SKM-1 (cell line): ENCODE data around the gene DCLK2.

Experiments
- DNase-seq: peaks from one replicate; lab custom pipeline; 2025; ENCODE audit not compliant: unreplicated experiment; lab: John Stamatoyannopoulos, UW

Gene DCLK2

DNA sequence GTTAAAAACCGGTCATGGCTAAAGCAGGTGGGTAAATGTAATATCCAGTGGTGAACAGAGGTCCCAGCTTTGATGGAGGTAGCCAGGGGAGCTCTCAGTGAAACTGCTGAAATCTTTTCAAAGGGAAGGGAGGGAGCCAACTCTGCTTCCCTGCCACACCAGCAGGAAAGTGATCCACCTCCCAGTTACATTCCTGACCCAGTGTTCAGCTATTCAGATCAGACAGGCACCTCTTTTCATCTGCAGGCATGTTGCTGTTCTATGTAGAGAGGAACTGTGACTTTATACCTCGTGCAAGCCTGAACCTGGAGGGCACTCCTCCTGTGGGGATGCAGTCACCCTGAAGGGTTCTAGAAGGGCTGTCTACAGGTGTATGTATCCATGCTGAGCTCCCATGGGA lies 37.6 kb downstream of the DCLK2 start:
- no peak for DNase-seq

DNA sequence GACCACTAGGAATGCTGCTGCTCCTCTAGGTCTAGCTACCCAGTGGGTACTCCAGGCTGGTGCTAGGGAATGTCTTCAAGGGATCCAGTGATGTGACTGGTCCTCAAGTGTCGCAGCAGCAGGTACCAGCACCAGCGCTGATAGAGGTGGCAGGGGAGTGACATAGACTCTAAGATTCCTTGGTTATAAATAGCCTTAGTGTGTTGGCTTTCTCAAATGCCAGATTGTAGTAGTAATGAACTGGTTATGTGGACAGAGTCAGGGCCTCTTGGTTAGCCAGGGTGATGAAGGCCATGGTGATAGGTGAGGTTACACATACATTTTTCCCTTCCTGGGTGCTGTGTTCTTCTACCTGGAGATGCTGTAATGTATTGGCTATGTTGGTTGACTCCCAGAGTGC lies 38.3 kb downstream of the DCLK2 start:
- DNase-seq = no peak

DNA sequence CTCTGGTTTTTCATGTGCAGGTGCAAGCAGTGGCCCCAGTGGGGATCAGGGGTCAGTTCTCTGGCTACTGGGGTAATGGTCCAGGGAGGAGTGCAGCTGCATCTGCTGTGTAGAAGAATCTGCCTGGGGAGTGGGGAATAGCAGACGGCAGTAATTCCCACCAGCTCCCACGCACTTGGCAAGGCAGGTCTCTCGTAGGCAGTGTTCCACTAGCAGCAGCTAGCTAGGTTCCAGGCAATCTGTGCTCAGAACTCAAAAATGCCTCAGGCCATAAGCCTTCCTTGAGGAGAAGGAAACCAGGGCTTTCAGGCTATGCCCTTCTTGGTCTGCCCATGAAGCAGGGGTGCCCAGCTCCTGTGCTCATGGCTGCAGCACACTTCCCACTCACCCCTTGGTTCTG lies 38.8 kb downstream of the DCLK2 start:
- no peak for DNase-seq

DNA sequence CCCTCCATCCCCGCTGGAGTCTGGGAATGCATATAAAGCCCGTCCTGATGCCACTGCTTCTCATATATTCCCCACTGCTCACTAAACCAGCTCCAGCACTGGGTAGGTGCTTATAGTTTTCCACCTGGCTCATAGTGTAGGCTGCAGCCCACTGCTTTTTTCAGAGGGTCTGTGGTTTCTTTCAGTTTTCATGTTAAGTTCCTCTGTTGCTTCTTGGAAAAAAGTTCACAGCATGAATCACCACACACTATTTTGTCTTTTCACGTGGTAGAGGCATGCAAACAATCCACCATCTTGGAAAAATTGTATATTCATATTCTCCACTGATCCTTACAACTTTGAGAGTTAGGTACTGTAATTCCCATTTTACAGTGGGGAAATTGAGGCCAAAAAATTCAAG lies 39.4 kb downstream of the DCLK2 start:
- no peak for DNase-seq

DNA sequence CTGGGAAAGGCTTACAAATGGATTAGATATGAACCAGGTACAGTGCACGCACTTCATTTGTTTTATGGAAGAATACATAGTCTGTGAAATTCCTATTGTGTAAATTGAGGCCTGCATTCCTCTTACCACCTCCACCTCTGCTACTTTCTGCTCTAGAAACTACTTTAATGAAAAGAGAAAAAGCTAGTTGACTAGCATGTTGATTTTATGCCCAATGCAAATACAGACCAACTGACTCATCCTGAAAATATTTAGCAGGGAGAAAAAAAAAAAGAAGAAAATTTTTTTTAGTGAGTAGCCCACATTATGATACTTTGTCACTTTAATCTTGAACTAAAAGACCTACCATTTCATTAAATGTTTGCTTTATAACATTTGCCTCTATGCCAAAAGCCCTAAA lies 41.2 kb downstream of the DCLK2 start:
- no peak for DNase-seq

DNA sequence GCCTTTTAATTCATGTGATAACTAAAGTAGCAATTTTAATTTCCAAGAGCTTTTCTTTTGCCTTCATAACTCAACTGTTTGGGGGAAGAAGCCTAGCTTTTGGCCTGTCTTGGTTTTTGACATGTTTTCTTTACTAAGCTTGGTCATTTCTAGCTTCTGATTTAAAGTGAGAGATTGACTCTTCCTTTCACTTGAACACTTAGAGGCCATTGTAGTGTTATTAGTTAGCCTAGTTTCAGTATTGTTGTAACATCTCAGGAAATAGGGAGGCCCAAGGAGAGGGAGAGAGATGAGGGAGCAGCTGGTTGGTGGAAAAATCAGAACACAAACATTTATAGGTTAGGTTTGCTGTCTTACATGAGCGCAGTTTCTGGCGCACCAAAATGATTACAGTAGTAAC lies 44.8 kb downstream of the DCLK2 start:
- no peak for DNase-seq

DNA sequence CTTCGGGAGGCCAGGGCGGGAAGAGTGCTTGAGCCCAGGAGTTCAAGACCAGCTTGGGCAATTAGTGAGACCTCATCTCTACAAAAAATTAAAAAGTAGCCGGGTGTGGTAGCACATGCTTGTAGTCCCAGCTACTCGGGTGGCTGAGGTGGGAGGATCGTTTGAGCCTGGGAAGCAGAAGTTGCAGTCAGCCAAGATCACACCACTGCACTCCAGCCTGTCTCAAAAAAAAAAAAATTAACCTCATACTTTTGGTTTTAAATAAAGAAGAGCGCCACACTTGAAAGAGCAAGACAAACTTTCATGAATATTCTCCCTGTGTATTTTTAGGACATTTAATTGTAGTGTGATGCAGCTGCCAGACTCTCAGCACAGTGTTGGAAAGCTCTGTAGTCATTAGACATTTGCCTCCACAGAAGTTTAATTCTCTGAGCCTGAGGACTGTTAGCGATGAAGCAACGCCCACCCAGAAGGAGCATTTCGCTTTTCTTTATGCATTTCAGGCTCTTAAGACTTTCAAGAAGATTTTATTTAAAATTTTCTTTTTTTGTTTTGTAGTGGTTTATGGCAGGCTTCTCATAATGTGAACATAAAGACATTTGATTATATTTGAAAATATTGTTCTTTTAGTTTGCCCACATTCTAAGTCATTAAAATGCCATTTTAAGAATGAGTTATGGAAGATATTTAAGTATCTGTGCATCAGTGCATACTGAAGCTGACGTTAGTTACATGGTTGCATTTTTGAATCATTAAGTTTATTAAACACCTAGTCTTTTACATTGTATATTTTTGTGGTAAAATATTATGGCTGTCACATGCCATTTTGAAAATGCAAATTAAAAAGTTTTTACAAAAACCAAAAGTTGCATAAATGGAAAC lies 45.8 kb downstream of the DCLK2 start:
- DNase-seq = no peak

DNA sequence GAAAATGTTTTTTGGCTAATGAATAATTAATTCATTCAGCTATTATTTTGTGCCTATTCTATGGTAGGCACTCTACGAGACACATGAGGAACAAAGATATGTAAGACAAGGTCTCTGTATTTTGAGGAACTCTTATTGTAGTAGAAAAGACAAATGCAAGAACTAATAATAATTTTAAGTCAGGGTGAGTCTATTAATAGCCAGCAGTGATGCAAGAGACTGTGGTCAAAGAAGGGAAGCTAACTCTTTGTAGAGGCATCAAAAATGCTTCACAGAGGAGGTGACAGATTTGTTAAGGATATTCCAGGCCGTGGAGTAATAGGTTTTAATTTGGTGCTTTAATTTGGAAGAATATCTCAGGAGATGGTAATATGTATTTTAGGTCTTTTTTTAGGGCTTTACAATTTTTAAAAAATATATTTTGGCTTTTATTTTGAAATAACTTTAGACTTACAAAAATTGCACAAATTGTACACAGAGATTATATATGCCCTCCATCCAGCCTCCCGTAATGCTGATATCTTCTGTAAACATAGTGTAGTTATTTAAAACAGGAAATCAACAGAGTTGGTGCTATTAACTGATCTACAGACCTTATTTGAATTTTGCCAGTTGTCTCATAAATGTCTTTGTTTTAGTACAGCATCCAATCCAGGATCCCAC lies 48.1 kb downstream of the DCLK2 start:
- DNase-seq = peak; percentile 66

DNA sequence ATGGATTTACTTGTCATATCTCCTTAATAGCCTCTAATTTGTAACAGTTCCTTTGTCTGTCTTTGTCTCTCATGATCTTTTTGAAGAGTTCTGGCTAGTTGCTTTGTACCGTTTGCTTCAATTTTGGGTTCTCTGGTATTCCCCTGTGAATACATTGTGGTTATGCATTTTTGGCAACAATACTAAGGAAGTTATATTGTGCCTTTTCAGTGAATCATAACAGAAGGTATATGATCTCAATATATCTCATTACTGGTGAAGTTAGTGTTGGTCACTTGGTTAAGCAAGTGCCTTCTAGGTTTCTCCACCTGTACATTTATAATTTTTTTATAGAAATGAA lies 48.6 kb downstream of the DCLK2 start:
- DNase-seq = no peak

DNA sequence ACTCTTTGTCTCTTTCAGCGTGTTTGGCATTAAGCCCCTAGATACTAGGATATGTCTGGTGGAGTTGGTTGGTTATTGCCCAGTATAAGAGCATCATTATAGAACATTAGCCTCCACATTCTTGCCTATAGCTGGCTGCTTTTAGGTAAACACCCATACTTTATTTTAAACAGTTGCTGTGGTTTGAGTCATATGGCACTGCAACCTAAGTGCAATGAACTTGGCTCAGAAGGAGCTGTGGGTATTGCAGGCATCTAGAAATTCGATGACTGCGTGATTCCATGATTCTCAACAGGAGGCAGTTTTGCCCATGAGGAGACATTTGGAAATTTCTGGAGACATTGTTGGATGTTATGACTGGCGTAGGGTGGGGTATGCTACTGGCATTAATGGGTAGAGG lies 49.5 kb downstream of the DCLK2 start:
- DNase-seq = no peak

DNA sequence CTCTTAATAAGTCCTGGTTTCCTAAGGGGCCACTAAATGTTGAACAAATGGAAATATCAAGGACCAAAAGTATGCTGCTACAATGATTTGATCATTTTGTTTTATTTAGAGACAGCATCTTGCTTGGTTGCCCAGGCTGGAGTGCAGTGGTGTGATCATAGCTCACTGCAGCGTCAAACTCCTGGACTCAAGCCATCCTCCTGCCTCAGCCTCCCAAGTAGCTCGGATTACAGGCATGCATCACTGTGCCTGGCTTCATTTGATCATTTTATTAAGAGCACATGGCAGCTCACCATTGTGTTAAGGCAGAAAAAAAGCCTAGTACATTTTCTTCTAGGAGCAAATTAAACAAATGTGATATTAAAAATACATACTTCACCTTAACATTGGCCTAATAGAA lies 52.7 kb downstream of the DCLK2 start:
- no peak for DNase-seq

DNA sequence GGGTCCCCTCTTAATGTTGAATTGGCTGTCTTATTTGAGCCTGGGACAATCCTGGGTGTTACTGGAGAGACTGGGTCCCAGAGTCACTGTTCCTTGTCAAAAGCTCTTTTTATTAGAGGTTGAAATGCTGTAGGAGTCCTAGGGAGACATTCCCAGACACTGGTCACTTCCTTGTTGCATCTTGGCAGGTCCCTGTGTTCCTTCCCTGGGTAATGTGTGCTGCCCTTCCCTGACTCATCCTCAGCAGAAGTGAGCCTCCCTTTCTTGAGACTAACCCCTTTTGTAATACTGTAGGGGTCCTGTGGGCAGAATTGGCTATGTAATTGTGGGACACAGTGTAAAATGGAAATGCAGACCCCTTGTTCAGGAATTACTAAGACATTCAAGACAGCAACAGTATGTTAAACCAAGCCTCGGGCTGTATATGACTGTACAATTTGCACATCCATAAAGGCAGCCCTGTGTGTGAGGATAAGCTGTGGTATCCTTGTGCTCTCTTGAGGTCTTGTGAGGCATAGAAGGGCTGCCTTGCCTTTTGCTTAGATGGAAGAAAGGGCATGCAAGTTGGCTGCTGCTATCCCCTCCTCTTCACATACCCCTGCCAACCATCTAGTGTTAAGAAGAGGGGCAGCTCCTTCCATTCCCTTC lies 53.5 kb downstream of the DCLK2 start:
- no peak for DNase-seq

DNA sequence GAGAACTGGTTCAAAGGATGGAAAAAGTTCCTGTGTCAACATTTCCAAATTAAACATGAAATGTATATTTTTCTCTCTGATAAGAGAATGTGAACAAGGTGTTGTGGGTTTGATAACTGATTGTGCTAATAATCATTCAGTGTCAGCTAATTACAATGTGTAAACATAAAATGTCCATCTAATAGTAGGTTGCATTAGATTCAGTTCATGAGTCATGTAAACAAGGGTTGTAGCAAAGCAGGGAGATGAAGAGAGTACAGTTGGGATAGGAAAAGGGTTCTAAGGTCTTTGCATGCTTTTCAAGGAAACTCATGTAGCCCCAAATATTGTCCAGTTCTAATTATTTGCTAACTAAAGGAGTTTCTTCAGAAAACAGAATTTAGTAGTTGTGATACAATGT lies 55.4 kb downstream of the DCLK2 start:
- no peak for DNase-seq

DNA sequence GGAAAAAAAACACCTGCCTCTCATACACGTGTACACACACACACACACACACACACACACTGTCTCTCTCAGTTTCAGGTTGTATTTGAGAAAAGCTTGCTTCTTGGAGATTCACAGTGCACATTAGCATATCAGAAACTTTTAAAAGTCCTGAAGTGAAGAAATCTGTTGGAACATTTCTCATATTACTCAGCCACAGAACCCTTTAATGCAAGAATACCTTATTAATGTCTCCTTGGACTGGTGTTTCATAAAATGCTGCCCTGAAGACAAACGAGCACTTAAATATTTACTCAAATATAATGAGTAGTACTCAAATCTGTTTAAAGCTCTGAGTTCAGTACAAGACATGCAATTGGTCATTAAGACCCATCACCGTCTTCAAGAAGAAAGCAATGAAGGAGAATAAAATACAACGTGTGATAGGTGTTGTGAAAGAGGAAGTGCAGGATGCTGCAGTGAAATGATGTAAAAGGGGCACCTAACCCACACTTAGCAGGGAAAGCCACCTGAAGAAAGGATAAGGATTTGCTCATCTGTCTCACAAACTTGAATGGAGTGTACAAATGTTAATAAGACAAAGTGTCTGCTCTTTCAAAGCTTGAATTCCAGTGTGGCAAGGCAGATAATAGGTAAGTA lies 57.0 kb downstream of the DCLK2 start:
- no peak for DNase-seq

DNA sequence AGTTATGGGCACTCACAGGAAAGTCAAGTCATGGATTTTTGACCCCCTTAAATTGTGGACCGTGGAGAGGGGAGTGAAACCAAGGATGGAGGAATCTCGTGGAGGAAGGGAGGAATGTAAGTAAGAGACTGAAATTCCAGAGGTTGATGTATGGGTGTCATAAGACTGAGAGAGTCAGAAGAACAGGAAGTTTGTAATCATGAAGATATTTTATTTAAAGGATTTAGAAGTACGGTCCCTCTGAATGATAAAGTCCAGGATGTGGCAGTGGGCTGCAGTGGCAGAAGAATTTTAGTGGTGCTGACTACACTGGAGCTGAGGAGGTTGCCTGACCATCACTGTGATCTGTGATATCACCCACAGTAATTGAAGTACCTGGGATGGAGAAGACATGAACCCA lies 57.8 kb downstream of the DCLK2 start:
- no peak for DNase-seq

DNA sequence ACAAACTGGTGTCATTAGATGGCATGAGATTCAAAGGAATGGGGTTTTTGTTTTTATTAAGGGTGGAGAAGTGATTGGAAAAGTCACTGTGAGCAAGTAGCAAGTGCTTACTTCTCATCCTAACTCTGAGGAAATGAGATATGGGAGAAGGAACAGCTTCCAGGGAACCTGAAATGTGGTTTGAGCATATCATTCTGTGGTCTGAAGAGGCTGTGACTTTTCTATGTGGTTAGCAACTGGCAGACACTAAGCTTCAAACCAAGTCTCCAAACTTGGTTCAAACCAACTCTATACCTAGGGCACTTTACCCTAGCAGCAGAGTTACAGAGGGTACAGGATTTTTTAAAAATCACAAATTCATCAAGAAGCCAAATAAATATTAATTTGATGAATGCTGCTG lies 58.2 kb downstream of the DCLK2 start:
- DNase-seq = no peak

DNA sequence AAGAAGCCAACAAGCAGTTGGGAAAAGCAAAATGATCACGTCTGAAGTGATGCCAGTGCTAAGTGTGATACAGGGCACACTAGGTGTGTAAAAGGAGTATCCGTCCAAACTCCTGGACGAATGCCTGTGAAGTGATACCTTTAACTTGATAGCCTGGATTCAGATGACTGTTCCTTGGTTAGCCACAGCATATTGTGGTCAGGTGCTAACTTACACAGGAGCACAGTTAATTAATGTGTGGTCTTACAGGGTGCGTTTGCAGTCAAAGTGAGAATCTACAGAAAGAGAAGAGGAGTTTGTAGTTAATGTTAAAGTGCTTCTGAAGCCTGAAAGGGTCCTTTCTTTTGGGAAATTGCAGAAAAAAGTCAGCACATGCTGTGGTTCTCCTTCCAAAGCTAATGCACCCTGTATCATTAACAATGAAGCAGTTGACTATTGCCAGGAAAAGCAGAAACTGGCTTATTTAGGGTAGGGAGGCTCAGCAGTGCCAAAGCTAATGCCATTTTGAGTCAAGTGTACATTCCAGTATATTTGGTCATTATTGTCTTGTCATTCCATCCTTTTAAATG lies 61.1 kb downstream of the DCLK2 start:
- no peak for DNase-seq

DNA sequence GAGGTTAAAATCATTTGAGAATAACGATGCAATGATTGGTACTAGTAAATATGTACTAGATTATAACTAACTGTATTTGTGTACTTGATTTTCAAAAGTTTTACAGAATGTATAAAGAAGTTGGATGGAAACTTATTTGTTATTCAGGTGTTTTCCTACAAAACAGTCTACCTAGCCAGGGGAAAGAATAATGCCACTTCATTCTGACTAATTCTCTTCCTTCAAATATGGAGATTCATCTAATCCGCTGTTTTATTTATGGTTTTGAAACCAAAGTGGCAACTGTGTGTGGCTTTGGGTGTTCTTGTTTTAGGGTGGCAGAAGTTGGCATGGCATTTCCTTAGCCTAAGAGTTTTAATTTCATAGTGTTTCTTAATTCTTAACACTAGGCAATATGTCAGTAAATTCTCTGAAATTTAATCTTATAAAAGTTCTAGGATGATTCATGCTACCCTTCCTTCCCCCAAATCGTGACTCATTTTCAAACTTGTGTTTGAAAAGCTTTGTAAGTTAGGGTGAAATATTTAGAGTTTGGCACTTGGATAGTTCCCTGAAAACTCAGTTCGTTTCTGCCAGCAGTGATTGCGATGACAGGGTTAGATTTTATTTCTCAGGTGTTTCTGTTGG lies 62.6 kb downstream of the DCLK2 start:
- DNase-seq = no peak

DNA sequence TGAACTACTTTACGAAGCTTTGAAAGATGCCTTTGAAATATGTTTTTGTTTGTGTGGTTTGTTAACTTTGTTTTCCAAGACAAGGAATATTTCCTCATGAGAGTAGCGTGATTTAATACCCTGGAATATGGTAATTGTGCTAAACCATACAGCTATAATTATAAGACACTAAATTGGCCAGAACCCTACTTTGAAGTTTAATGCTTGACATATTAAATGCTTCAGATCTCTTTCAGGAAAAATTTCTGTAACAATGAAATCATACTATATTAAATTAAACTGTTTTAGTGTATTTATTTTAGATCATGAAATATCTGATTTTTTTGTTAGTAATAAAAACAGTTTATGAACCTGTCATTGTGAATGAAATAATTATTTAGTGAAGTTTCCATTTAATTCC lies 63.5 kb downstream of the DCLK2 start:
- DNase-seq = no peak

DNA sequence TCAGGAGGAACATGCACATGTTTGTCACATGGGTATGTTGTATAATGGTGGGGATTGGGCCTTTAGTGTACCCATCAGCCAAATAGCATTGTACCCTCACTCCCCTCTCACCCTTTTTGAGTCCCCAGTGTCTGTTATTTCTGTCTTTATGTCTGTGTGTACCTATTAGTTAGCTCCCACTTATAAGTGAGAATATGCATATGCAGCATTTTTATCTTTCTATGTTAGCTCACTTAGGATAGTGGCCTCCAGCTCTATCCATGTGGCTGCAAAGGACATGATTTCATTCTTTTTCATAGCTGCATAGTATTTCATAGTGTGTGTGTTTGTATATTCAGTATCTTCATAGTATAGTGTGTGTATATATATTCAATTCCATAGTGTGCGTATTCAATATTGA lies 64.6 kb downstream of the DCLK2 start:
- DNase-seq = no peak
